ENCODE measurements around the gene CCNB3. TPM values are rescaled to one million over a fixed set of nuclear protein-coding genes. Genes with fewer than 3 reads are reported as not detected.

The CCNB3 gene
- total and polyA plus RNA-seq, 9 of the 15 experiments (the other 6 are each of a cell fraction or from before 2014, with no cell fraction given) = 0.05 to 0.25 (median 0.08) TPM; not detected in 3

DNA sequence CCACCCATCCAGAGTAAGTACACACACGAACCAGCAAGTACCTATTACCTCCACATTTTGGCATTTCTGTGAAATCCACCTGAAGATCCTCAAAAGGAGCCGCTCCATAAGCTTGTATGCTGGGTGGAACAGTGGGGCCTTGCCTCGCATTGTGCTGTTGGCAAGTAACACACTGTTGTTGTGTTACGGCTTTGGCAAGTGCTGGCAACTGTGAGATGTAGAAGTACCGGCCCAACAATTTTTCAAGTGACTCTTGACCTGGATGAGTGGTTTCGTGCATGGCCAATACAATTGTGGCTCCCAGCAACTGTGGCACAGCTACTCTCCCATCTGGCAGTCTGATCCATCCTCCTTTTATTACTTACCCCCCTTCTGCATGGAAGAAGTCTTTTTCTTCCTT is 128.7 kb downstream of the CCNB3 start:
- Histone ChIP-seq H3K79me2 (ENCODE audit: control insufficient read depth, insufficient read depth, low read length) (no peaks in the 10 kb centered on the region), H2AFZ (ENCODE audit: low read depth, low read length) (no peak overlapping the region), H3K9me3 (replicated peaks; ENCODE audit: control insufficient read depth, insufficient read depth, low read depth, low read length) (no peaks in the 10 kb centered on the region), H3K4me3 (no peak overlapping the region), H3K27me3 (ENCODE audit: control insufficient read depth in 2 of 2, insufficient read depth in 2 of 2, low read length in 2 of 2) (no peaks in the 10 kb centered on the region), H3K4me1 (replicated peaks in 1 of 2; ENCODE audit: control insufficient read depth in 2 of 2, insufficient read depth in 2 of 2, low read length in 2 of 2) (no peaks in the 10 kb centered on the region), H3K27ac (ENCODE audit: extremely low read depth, low read depth, low read length) (no peak overlapping the region), H4K20me1 (replicated peaks; ENCODE audit: control insufficient read depth, insufficient read depth, low read length) (no peaks in the 10 kb centered on the region), H3K36me3 (ENCODE audit: control insufficient read depth, insufficient read depth, low read length) (no peaks in the 10 kb centered on the region), H3K9me1 (ENCODE audit: control insufficient read depth, insufficient read depth, low read length) (no peaks in the 10 kb centered on the region), H3K9ac (ENCODE audit: insufficient read depth in 1 of 2, low read depth in 2 of 2, low read length in 2 of 2) (no peak overlapping the region), H3K4me2 (ENCODE audit: insufficient read depth, low read length) (no peak overlapping the region)
- ChIA-PET POLR2A (no interaction called here), CTCF (ENCODE audit: low intra/inter-chr PET ratio) (no interaction called here)
- no TSS peak for BruUV-seq (replicated peaks)
- TF ChIP-seq GTF2A2 (tag; IDR thresholded peaks at IDR 0.05) (no peak), RFX7 (CRISPR knock-in tag; IDR thresholded peaks at IDR 0.05) (no peak), CREBBP (IDR thresholded peaks at IDR 0.05; ENCODE audit: low read depth, low read length) (no peak), ZSCAN29 (IDR thresholded peaks at IDR 0.05) (no peak), RHOXF2B (CRISPR knock-in tag; conservative IDR thresholded peaks at IDR 0.05) (no peak), THAP7 (CRISPR knock-in tag; IDR thresholded peaks at IDR 0.05) (no peak), HOXB6 (CRISPR knock-in tag; IDR thresholded peaks at IDR 0.05; ENCODE audit: borderline replicate concordance) (no peak), ZBTB49 (CRISPR knock-in tag; IDR thresholded peaks at IDR 0.05; ENCODE audit: borderline replicate concordance) (no peak), HNRNPK (IDR thresholded peaks at IDR 0.05; ENCODE audit: low read depth, low read length, poor library complexity, severe bottlenecking) (no peak), NCOA2 (IDR thresholded peaks at IDR 0.05; ENCODE audit: partially characterized antibody in 2 of 2) (no peak), RAD21 (CRISPR knock-in tag; conservative IDR thresholded peaks at IDR 0.05 in 1 of 2, IDR thresholded peaks at IDR 0.05 in 1 of 2) (no peak)
- in situ Hi-C loops (cut with MboI) (no loop called here), intact Hi-C loops (cut with micrococcal nuclease) (loop anchor here (10.0 kb wide), 1 partner anchor 251 kb away; no protein-coding TSS in a partner anchor)
- DNase-seq (ENCODE audit: extremely low read depth in 1 of 4, low spot score in 3 of 4) (no peak), FAIRE-seq (no peak), ATAC-seq (no peak)
- WGBS (ENCODE audit: insufficient coverage, low coverage, missing lambda C conversion rate) = 2% methylated on average over 5 of the region's 6 CpGs

Measured in K562 (cell line).